BE2C (cell line): ENCODE results near the gene PEX5L.

Experiments
- DNase-seq: peaks from one replicate; pipeline ENCODE4 v3.0.0-alpha.2; 2020
- H3K27me3 ChIP-seq: fragments of 250-450 bp; sonication (Bioruptor Pico); 2 replicates; pipeline ENCODE4 v1.5.1; 2020; ENCODE audit warnings: mild to moderate bottlenecking
- H3K36me3 ChIP-seq: fragments of 250-450 bp; sonication (Bioruptor Pico); 2 replicates; pipeline ENCODE4 v1.5.1; 2020; ENCODE audit warnings: mild to moderate bottlenecking
- H3K4me1 ChIP-seq: fragments of 250-450 bp; sonication (Bioruptor Pico); 2 replicates; pipeline ENCODE4 v1.5.1; 2020
- H3K4me3 ChIP-seq: 2 replicates; pipeline ENCODE4 v1.5.1; 2011; ENCODE audit warnings: low read depth, low read length
- H3K9me3 ChIP-seq: fragments of 250-450 bp; sonication (Bioruptor Pico); 2 replicates; pipeline ENCODE4 v1.5.1; 2020
- CTCF ChIP-seq: IDR thresholded peaks from 2 replicates; pipeline ENCODE4 v1.5.1; 2012; ENCODE audit warnings: mild to moderate bottlenecking, low read depth, low read length

Gene PEX5L

GRCh38 chr3:180070925-180071324 lies 34.2 kb upstream of the PEX5L start:
- Histone ChIP-seq H3K9me3 (no peaks in the 10 kb centered on the region), H3K4me3 (no peak overlapping the region), H3K36me3 (no peaks in the 10 kb centered on the region), H3K27me3 (no peaks in the 10 kb centered on the region), H3K4me1 (no peaks in the 10 kb centered on the region)
- no peak for DNase-seq
- TF ChIP-seq CTCF, result no peak

GRCh38 chr3:180068023-180068422 lies 31.3 kb upstream of the PEX5L start:
- Histone ChIP-seq H3K27me3 (no peaks in the 10 kb centered on the region), H3K4me1 (no peaks in the 10 kb centered on the region), H3K36me3 (no peaks in the 10 kb centered on the region), H3K4me3 (no peak overlapping the region), H3K9me3 (no peaks in the 10 kb centered on the region)
- DNase-seq, result no peak
- no peak for TF ChIP-seq CTCF

- Histone ChIP-seq H3K4me3 (no peak overlapping the region), H3K9me3 (no peaks in the 10 kb centered on the region), H3K27me3 (no peaks in the 10 kb centered on the region), H3K4me1 (no peaks in the 10 kb centered on the region), H3K36me3 (no peaks in the 10 kb centered on the region)
- TF ChIP-seq CTCF, result no peak
- no peak for DNase-seq
Observed at GRCh38 chr3:180066598-180066997, 29.9 kb upstream of the PEX5L start.

GRCh38 chr3:180063783-180064182 lies 27.0 kb upstream of the PEX5L start:
- H3K27me3 ChIP-seq, result peaks cover 4% of the 10 kb centered on the region; the same call in 1 of the 2 replicates
- no peaks in the 10 kb centered on the region for H3K36me3 ChIP-seq
- H3K4me1 ChIP-seq, result no peaks in the 10 kb centered on the region
- no peak for DNase-seq
- no peak for TF ChIP-seq CTCF
- no peaks in the 10 kb centered on the region for H3K9me3 ChIP-seq
- no peak overlapping the region for H3K4me3 ChIP-seq

GRCh38 chr3:180062771-180063170 lies 26.0 kb upstream of the PEX5L start:
- H3K4me3 ChIP-seq, result no peak overlapping the region
- no peaks in the 10 kb centered on the region for H3K4me1 ChIP-seq
- H3K27me3 ChIP-seq, result peaks cover 4% of the 10 kb centered on the region; the same call in 1 of the 2 replicates
- H3K9me3 ChIP-seq, result no peaks in the 10 kb centered on the region
- H3K36me3 ChIP-seq, result no peaks in the 10 kb centered on the region
- no peak for DNase-seq
- TF ChIP-seq CTCF, result no peak

GRCh38 chr3:180059356-180059755 lies 22.6 kb upstream of the PEX5L start:
- H3K4me1 ChIP-seq, result no peaks in the 10 kb centered on the region
- H3K4me3 ChIP-seq, result no peak overlapping the region
- no peak for DNase-seq
- H3K9me3 ChIP-seq, result no peaks in the 10 kb centered on the region
- no peaks in the 10 kb centered on the region for H3K36me3 ChIP-seq
- peaks cover 4% of the 10 kb centered on the region; the same call in 1 of the 2 replicates for H3K27me3 ChIP-seq
- no peak for TF ChIP-seq CTCF
